HL-60/S4 (cell line): ENCODE measurements around the gene FMO3.

ENCODE experiments used
- in situ Hi-C: fragments of 300-500 bp; cut with MboI; formaldehyde crosslinking; loops from 2 replicates; pipeline ENCODE4 v1.14.3; 2022; ENCODE audit warnings: low sequenced_read_pairs

FMO3 gene

GRCh38 chr1:171090604-171091003 is at the start of gene FMO3:
Gene FMO3, plus strand, starts transcription at chr1:171090905. Its CDS starts 1,754 bp downstream, at chr1:171092659.
- in situ Hi-C loops: no loop called here

GRCh38 chr1:171048014-171048413 is 42.7 kb upstream of the FMO3 start:
- in situ Hi-C loops: no loop called here

- in situ Hi-C loops: no loop called here
Observed at GRCh38 chr1:171052977-171053376, 37.7 kb upstream of the FMO3 start.

- in situ Hi-C loops: no loop called here
Observed at GRCh38 chr1:171055966-171056643, 34.6 kb upstream of the FMO3 start.

GRCh38 chr1:171061425-171062143 is 29.1 kb upstream of the FMO3 start:
- in situ Hi-C loops: no loop called here

GRCh38 chr1:171062902-171063301 is 27.8 kb upstream of the FMO3 start:
- in situ Hi-C loops: no loop called here

- in situ Hi-C loops: no loop called here
Observed at GRCh38 chr1:171075041-171075440, 15.7 kb upstream of the FMO3 start.

- in situ Hi-C loops: no loop called here
Observed at GRCh38 chr1:171081314-171081753, 9.4 kb upstream of the FMO3 start.

- in situ Hi-C loops: no loop called here
Observed at GRCh38 chr1:171081763-171082201, 8.9 kb upstream of the FMO3 start.

GRCh38 chr1:171082606-171083005 is 8.1 kb upstream of the FMO3 start:
- in situ Hi-C loops: no loop called here

- in situ Hi-C loops: no loop called here
Observed at GRCh38 chr1:171083222-171083621, 7.5 kb upstream of the FMO3 start.

GRCh38 chr1:171084091-171084490 is 6.6 kb upstream of the FMO3 start:
- in situ Hi-C loops: no loop called here

GRCh38 chr1:171084870-171085269 is 5.8 kb upstream of the FMO3 start:
- in situ Hi-C loops: no loop called here

GRCh38 chr1:171087896-171088295 is 2.8 kb upstream of the FMO3 start:
- in situ Hi-C loops: no loop called here

- in situ Hi-C loops: no loop called here
Observed at GRCh38 chr1:171103862-171104261, 13.2 kb downstream of the FMO3 start.

GRCh38 chr1:171107262-171107940 is 16.7 kb downstream of the FMO3 start:
- in situ Hi-C loops: no loop called here

- in situ Hi-C loops: no loop called here
Observed at GRCh38 chr1:171107969-171108368, 17.3 kb downstream of the FMO3 start.

GRCh38 chr1:171109966-171110365 is 19.3 kb downstream of the FMO3 start:
- in situ Hi-C loops: no loop called here

GRCh38 chr1:171110621-171111326 is 20.1 kb downstream of the FMO3 start:
- in situ Hi-C loops: no loop called here

- in situ Hi-C loops: no loop called here
Observed at GRCh38 chr1:171112119-171112518, 21.4 kb downstream of the FMO3 start.

GRCh38 chr1:171113382-171113781 is 22.7 kb downstream of the FMO3 start:
- in situ Hi-C loops: no loop called here
